ENCODE data around the gene PFKL.

DNA sequence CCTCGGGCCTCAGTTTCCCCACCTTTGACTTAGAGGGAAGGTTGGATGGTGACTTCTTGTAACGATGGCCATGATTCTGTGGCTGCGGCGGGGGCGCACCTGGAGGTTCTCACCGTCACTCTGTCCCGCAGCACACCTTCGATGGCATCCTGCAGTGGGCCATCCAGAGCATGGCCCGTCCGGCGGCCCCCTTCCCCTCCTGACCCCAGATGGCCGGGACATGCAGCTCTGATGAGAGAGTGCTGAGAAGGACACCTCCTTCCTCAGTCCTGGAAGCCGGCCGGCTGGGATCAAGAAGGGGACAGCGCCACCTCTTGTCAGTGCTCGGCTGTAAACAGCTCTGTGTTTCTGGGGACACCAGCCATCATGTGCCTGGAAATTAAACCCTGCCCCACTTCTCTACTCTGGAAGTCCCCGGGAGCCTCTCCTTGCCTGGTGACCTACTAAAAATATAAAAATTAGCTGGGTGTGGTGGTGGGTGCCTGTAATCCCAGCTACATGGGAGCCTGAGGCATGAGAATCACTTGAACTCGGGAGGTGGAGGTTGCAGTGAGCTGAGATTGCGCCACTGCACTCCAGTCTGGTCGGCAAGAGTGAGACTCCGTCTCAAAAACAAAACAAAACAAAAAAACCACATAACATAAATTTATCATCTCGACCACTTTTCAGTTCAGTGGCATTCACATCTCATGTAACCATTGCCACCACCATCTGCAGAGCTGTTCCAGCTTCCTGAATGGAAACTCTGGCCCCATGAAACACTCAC, 2.1 kb upstream of the PFKL start:
- TF ChIP-seq EZH2 (IDR thresholded peaks at IDR 0.05; ENCODE audit: insufficient read depth, poor library complexity, severe bottlenecking) (no peak), EZH2phosphoT487 (IDR thresholded peaks at IDR 0.05; ENCODE audit: insufficient read depth, low read depth) (no peak)
